SJCRH30 (cell line): ENCODE measurements around the gene AGBL5. TPM values are rescaled to one million over a fixed set of nuclear protein-coding genes. Genes with fewer than 3 reads are reported as not detected.
"Not testable (repeated sequence)": the region's sequence is repeated elsewhere in the genome, so short reads cannot be mapped to it uniquely, and the experiment has no call there.

Source experiments
- DNase-seq, 2 experiments: peaks; one replicate each; pipeline ENCODE4 v3.0.0-alpha.2; 2015 to 2020
- H3K27ac ChIP-seq: fragments of 250-450 bp; sonication (Bioruptor Pico); 2 replicates; pipeline ENCODE4 v1.5.1; 2020; ENCODE audit warnings: mild to moderate bottlenecking, moderate library complexity
- H3K27me3 ChIP-seq: fragments of 250-450 bp; sonication (Bioruptor Pico); 2 replicates; pipeline ENCODE4 v1.5.1; 2020; ENCODE audit warnings: mild to moderate bottlenecking, moderate library complexity
- H3K36me3 ChIP-seq: fragments of 250-450 bp; sonication (Bioruptor Pico); 2 replicates; pipeline ENCODE4 v1.5.1; 2020; ENCODE audit warnings: mild to moderate bottlenecking, moderate library complexity
- H3K4me1 ChIP-seq: fragments of 250-450 bp; sonication (Bioruptor Pico); 2 replicates; pipeline ENCODE4 v1.5.1; 2020; ENCODE audit warnings: mild to moderate bottlenecking, moderate library complexity
- H3K4me3 ChIP-seq: fragments of 250-450 bp; sonication (Bioruptor Pico); 2 replicates; pipeline ENCODE4 v1.5.1; 2020; ENCODE audit warnings: mild to moderate bottlenecking, moderate library complexity
- H3K9me3 ChIP-seq: fragments of 250-450 bp; sonication (Bioruptor Pico); replicated peaks from 2 replicates; pipeline ENCODE4 v1.5.1; 2020; ENCODE audit warnings: mild to moderate bottlenecking, moderate library complexity
- total RNA-seq: library from RNA; depleted of rRNA; stranded (reverse); fragments of >200 nt; shearing (Covaris generic); gene quantifications from 2 replicates; pipeline ENCODE4 v1.2.3, GENCODE V29; 2014

Gene AGBL5
- total RNA-seq, 1 experiment from 2014 or later, result 71.4 TPM

DNA sequence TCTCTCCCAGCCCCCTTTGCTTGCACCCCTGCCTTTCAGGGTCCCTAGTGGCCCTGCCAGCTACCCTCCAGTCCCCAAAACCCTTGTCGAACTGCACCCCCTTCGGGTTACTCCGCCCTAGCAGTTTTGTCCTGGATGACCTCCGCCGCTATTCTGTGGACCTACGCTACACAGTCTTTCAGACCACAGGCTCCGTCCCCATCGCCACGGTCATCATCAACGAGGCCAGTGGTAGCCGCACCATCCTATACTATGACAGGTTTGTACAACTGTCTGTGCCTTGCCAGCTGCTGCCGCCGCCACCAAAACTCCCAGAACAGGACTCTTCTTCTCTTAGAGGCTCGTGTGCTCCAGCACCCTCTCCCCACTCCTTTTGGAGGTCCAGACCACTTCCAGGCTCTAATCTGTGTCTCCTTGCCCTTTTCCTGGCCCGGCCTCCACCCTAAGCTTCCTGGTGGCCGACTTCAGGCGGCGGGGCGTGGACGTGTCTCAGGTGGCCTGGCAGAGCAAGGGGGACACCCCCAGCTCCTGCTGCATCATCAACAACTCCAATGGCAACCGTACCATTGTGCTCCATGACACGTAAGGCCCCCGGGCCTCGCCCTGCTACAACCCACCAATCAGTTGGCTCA lies 43.0 kb downstream of the AGBL5 start:
- DNase-seq, result no peak
- no peak overlapping the region for H3K4me3 ChIP-seq
- peaks cover 14% of the 10 kb centered on the region; the same call in 1 of the 2 replicates for H3K27me3 ChIP-seq
- H3K36me3 ChIP-seq, result no peaks in the 10 kb centered on the region
- no peak overlapping the region for H3K27ac ChIP-seq
- H3K4me1 ChIP-seq, result no peaks in the 10 kb centered on the region
- H3K9me3 ChIP-seq, result no peaks in the 10 kb centered on the region

DNA sequence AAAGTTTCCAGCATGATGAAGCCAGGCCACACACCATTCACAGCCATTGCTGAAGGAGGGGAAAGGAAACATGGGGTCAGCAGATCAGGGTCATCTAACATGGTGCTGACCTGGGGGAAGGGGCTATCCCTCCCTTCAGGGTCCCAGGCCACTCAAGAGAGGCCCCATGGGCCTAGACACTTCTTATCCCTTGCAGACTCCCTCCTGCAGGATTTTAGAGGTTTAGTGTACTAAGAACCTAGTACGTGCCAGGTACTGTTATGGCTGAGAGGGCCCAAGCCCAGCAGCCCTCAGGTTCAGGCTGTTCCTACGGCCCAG lies 43.9 kb downstream of the AGBL5 start:
- Histone ChIP-seq H3K4me1 (no peaks in the 10 kb centered on the region), H3K36me3 (no peaks in the 10 kb centered on the region), H3K9me3 (no peaks in the 10 kb centered on the region), H3K27ac (no peak overlapping the region), H3K4me3 (no peak overlapping the region), H3K27me3 (peaks cover 11% of the 10 kb centered on the region; the same call in 1 of the 2 replicates)
- no peak for DNase-seq

DNA sequence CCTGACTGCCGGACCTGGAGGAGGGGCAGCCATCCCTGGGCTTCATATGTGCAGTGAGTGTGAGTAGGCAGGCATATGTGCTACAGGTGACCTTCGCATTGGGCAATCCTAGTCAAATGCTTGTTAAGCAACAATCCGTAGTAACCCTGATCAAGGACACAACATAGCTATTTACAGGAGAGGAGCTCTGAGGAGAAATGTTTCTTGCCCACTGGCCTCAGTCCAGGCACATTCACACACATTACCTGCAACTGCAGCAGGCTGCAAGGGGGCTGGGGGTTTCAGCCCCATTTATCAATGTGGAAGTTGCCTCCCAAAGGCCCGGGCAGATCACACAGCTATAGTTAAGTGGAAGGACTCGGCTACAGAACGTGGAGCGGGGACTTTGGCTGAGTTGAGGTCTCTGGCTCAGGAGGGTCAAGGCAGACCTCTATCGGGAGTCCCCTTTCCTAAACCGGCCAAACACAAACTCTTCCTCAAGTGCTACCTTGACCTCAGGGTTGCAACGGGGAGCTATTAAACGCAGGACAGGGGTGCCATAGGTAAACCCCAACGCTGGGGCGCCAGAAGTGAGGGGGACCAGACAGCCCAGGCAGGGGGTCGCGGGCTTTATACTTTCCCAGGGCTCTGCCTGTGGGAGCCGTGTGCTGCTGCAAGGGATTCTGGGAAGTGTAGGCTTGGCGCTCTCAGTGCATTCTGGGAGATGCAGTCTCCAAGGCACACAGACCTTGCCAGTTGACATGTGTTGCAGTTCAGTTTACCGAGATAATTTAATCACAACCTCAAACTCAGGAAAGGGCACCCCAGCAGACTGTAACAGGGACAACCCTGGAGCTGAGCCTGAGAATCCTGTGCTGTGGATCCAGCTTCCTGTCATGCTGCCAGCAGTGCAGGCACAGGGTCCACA lies 44.5 kb downstream of the AGBL5 start:
- no peak overlapping the region for H3K27ac ChIP-seq
- no peaks in the 10 kb centered on the region for H3K4me1 ChIP-seq
- DNase-seq, result peak; percentile 70 to 85
- H3K27me3 ChIP-seq, result peaks cover 11% of the 10 kb centered on the region; the same call in 1 of the 2 replicates
- H3K4me3 ChIP-seq, result peak overlapping the region; percentile 59
- no peaks in the 10 kb centered on the region for H3K36me3 ChIP-seq
- no peaks in the 10 kb centered on the region for H3K9me3 ChIP-seq

DNA sequence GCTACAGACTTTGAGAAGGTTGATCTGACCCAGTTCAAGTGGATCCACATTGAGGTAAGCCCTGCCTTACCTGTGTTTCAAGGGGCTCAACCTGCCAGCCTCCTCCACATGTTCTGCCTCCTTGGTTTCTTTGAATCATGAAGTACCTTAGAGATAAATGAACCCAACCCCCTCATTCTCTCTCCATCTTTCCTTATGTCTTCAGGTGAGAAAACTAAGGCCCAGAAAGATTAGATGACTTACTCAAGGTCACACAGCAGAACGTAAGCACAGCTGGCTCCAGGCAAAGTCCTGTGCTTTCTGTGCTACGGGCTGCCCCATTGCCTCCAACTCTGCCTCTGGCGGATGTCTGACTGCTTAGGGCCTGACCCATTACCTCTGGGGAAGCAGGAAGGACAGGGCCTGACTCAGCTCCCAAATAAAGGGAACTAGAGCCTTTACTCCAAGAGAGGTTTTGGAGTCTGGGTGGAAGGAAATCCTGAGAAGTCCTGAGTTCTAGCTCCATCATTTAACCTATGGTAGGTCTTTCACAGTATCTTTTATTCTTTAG lies 45.4 kb downstream of the AGBL5 start:
- Histone ChIP-seq H3K27ac (no peak overlapping the region), H3K4me3 (no peak overlapping the region), H3K36me3 (no peaks in the 10 kb centered on the region), H3K27me3 (peaks cover 11% of the 10 kb centered on the region; the same call in 1 of the 2 replicates), H3K4me1 (no peaks in the 10 kb centered on the region), H3K9me3 (no peaks in the 10 kb centered on the region)
- no peak for DNase-seq

DNA sequence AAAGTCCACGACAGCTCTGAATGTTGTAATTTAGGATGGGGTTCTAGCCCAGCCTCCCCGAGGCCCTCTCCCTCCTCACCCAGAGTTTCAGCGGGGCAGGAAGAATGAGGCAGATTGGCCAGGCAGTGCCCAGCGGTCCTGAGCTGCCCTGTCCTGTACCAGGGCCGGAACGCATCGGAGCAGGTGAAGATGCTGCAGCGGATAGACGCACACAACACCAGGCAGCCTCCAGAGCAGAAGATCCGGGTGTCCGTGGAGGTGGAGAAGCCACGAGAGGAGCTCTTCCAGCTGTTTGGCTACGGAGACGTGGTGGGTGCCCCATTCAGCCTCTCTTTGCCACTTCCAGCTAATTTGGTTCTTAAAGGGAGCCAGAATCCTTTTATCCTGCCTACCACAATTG lies 45.9 kb downstream of the AGBL5 start:
- Histone ChIP-seq H3K36me3 (no peaks in the 10 kb centered on the region), H3K27me3 (peaks cover 16% of the 10 kb centered on the region), H3K4me1 (no peaks in the 10 kb centered on the region), H3K4me3 (no peak overlapping the region), H3K27ac (no peak overlapping the region), H3K9me3 (no peaks in the 10 kb centered on the region)
- no peak for DNase-seq

DNA sequence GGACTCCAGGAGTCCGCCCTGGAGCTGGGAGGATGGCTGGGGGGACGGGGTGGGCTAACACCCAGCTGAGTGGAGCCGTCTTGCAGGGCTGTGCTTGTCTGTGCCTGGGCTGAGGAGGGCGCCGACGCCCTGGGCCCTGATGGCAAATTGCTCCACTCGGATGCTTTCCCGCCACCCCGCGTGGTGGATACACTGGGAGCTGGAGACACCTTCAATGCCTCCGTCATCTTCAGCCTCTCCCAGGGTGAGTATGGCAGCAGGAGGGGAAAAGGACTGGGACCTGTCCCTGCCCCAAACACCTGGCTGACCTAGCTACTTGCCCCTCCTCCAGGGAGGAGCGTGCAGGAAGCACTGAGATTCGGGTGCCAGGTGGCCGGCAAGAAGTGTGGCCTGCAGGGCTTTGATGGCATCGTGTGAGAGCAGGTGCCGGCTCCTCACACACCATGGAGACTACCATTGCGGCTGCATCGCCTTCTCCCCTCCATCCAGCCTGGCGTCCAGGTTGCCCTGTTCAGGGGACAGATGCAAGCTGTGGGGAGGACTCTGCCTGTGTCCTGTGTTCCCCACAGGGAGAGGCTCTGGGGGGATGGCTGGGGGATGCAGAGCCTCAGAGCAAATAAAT lies 48.0 kb downstream of the AGBL5 start:
- Histone ChIP-seq H3K4me1 (no peaks in the 10 kb centered on the region), H3K27me3 (peaks cover 19% of the 10 kb centered on the region), H3K27ac (no peak overlapping the region), H3K36me3 (no peaks in the 10 kb centered on the region), H3K9me3 (no peaks in the 10 kb centered on the region), H3K4me3 (no peak overlapping the region)
- no peak for DNase-seq

DNA sequence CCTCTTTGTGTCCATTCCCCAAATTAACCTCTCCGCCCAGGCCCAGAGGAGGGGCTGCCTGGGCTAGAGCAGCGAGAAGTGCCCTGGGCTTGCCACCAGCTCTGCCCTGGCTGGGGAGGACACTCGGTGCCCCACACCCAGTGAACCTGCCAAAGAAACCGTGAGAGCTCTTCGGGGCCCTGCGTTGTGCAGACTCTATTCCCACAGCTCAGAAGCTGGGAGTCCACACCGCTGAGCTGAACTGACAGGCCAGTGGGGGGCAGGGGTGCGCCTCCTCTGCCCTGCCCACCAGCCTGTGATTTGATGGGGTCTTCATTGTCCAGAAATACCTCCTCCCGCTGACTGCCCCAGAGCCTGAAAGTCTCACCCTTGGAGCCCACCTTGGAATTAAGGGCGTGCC lies 48.6 kb downstream of the AGBL5 start:
- no peaks in the 10 kb centered on the region for H3K36me3 ChIP-seq
- H3K9me3 ChIP-seq, result no peaks in the 10 kb centered on the region
- no peak overlapping the region for H3K4me3 ChIP-seq
- peaks cover 25% of the 10 kb centered on the region for H3K27me3 ChIP-seq
- no peak overlapping the region for H3K27ac ChIP-seq
- DNase-seq, result no peak
- H3K4me1 ChIP-seq, result no peaks in the 10 kb centered on the region

DNA sequence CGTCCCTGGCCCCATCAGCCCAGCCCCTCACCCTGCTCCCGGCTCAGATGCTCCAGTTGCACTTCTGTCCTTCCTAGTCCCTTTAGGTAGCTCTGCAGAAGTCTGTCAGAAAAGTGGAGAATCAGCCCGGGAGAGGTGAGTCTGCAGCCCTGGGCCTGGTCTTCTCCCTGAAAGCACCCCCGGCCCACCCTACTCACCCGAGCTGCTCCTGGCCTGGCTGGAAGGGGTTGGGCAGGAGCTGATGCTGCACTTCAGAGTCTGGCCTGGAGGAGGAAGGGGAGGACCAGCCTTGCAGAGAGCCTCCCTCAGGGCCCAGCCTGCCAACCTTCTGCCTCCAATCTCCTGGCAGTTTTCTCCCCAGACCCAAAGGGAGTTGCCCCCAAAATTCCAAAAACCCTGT lies 50.9 kb downstream of the AGBL5 start:
- H3K36me3 ChIP-seq, result no peaks in the 10 kb centered on the region
- H3K9me3 ChIP-seq, result no peaks in the 10 kb centered on the region
- H3K4me3 ChIP-seq, result no peak overlapping the region
- no peak for DNase-seq
- H3K27ac ChIP-seq, result no peak overlapping the region
- peaks cover 44% of the 10 kb centered on the region for H3K27me3 ChIP-seq
- no peaks in the 10 kb centered on the region for H3K4me1 ChIP-seq

DNA sequence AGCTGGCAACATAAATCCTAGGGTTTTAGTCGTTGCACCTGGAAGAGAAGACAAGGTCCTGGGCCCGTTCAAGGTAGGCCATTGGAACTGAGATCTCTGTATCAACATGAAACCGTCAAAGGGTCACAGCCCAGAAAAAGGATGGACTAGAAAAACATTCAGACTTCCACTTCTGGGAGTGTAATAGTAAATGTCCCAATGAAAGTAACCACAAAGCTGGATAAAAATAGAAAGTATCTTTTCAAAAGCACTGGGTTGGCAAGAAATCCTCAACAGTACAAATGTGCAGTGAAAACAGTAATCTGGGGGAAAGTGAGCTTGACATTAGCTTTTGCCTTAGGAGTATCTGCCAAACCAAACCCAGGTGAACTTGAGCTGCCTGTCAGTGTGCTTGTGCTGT lies 54.5 kb downstream of the AGBL5 start:
- no peaks in the 10 kb centered on the region for H3K9me3 ChIP-seq
- H3K27me3 ChIP-seq, result peaks cover 44% of the 10 kb centered on the region
- H3K4me3 ChIP-seq, result no peak overlapping the region
- no peak overlapping the region for H3K27ac ChIP-seq
- no peaks in the 10 kb centered on the region for H3K36me3 ChIP-seq
- no peak for DNase-seq
- no peaks in the 10 kb centered on the region for H3K4me1 ChIP-seq

DNA sequence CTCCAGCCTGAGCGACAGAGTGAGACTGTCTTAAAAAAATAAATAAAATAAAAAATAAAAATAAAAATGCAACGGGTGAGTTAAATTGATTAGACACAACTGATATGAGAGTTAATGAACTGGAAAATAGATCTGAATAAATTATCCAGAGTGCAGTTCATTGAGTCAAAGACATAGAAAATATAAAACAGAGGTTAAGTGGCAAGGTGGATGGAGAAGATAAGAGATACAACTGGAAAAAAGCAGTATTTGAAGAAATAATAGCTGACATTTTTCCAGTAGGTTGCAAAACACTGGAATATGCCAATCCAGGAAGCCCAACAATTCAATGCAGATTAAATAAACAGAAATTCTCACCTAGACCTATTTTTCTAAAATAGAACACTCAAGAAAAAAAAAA lies 56.8 kb downstream of the AGBL5 start:
- Histone ChIP-seq H3K4me3 (no peak overlapping the region), H3K36me3 (no peaks in the 10 kb centered on the region), H3K9me3 (no peaks in the 10 kb centered on the region), H3K27me3 (peaks cover 36% of the 10 kb centered on the region), H3K27ac (no peak overlapping the region), H3K4me1 (no peaks in the 10 kb centered on the region)
- DNase-seq, result no peak

DNA sequence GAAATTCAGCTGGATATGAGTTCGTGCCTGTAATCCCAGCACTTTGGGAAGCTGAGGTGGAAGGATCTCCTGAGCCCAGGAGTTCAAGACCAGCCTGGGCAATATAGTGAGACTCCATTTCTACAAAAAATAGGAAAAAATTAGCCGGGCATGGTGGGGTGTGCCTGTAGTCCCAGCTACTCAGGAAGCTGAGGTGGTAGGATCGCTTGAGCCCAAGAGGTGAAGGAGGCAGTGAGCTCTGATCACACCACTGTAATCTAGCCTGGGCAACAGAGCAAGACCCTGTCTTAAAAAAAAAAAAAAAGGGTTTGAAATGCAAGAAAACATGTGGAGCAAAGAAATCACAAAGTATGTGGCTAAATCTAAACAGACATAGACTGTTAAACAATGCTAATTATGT lies 57.6 kb downstream of the AGBL5 start:
- DNase-seq, result no peak
- Histone ChIP-seq H3K4me1 (no peaks in the 10 kb centered on the region), H3K4me3 (no peak overlapping the region), H3K9me3 (no peaks in the 10 kb centered on the region), H3K36me3 (no peaks in the 10 kb centered on the region), H3K27ac (no peak overlapping the region), H3K27me3 (peaks cover 30% of the 10 kb centered on the region)

DNA sequence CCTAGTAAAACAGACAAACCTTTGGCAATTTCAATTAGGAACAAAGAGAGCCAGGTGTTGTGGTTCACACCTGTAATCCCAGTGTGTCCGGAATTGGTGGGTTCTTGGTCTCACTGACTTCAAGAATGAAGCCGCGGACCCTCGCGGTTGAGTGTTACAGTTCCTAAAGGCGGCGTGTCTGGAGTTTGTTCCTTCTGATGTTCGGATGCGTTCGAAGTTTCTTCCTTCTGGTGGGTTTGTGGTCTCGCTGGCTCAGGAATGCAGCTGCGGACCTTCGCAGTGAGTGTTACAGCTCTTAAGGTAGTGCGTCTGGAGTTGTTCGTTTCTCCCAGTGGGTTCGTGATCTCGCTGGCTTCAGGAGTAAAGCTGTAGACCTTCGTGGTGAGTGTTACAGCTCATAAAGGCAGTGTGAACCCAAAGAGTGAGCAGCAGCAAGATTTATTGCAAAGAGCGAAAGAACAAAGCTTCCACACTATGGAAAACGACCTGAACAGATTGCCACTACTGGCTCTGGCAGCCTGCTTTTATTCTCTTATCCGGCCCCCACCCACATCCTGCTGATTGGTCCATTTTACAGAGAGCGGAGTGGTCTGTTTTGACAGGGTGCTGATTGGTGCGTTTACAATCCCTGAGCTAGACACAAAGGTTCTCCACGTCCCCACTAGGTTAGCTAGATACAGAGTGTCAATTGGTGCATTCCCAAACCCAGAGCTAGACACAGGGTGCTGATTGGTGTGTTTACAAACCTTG lies 59.3 kb downstream of the AGBL5 start:
- H3K9me3 ChIP-seq, H3K4me3 ChIP-seq, H3K4me1 ChIP-seq, DNase-seq, H3K27ac ChIP-seq, H3K36me3 ChIP-seq: not testable (repeated sequence)
- H3K27me3 ChIP-seq, result peaks cover 24% of the 10 kb centered on the region

DNA sequence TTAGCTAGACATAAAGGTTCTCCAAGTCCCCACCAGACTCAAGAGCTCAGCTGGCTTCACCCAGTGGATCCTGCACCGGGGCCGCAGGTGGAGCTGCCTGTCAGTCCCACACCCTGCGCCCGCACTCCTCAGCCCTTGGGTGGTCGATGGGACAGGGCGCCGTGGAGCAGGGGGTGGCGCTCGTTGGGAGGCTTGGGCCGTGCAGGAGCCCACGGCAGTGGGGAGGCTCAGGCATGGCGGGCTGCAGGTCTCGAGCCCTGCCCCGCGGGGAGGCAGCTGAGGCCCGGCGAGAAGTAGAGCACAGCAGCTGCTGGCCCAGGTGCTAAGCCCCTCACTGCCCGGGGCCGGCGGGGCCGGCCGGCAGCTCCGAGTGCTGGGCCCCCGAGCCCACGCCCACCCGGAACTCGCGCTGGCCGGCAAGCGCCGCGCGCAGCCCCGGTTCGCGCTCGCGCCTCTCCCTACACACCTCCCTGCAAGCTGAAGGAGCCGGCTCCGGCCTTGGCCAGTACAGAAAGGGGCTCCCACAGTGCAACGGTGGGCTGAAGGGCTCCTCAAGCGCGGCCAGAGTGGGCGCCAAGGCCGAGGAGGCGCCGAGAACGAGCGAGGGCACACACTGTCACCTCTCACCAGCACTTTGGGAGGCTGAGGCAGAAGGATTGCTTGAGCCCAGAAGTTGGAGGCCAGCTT lies 60.1 kb downstream of the AGBL5 start:
- H3K36me3 ChIP-seq, H3K4me1 ChIP-seq, H3K27ac ChIP-seq, DNase-seq, H3K4me3 ChIP-seq, H3K9me3 ChIP-seq: not testable (repeated sequence)
- peaks cover 18% of the 10 kb centered on the region for H3K27me3 ChIP-seq

DNA sequence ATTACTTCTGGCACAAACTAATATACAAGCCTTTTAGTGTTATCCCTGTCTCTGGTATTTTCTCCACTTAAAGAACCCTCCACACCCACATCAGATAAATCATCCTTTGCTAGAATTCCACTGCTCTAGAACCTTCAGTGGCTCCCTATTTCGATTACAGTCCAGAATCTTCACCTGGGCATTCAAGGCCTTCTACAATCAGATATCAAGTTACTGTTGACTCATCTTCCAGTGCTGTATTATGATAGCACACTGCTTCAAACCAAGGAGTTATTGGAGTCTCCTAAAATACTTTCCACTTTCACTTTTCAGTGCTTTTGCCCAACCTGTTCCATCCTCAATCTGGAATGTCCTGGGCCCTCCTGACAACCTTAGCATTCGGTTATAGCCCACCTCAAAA lies 64.1 kb downstream of the AGBL5 start:
- peaks cover 23% of the 10 kb centered on the region for H3K27me3 ChIP-seq

More for the DNA sequence above, 64.1 kb downstream of the AGBL5 start:
- Histone ChIP-seq H3K4me1 (no peaks in the 10 kb centered on the region), H3K4me3 (no peak overlapping the region), H3K36me3 (no peaks in the 10 kb centered on the region), H3K9me3 (no peaks in the 10 kb centered on the region), H3K27ac (no peak overlapping the region)
- DNase-seq, result no peak
